Smooth muscle cell (in vitro differentiated cells): Measurements from ENCODE around the gene PPP1R1C. TPM values are rescaled to one million over a fixed set of nuclear protein-coding genes. Genes with fewer than 3 reads are reported as not detected.

Source experiments
- DNase-seq: peaks from one replicate; lab custom pipeline; 2025; ENCODE audit not compliant: unreplicated experiment; lab: John Stamatoyannopoulos, UW
- H2AFZ ChIP-seq: fragments of 200-600 bp; sonication (generic); 2 replicates; pipeline ENCODE4 v1.6.0; 2016; ENCODE audit warnings: antibody characterized with exemption, low read depth, mild to moderate bottlenecking
- H3F3A ChIP-seq: fragments of 200-600 bp; sonication (generic); 2 replicates; pipeline ENCODE4 v1.6.0; 2017; ENCODE audit warnings: antibody characterized with exemption, low read depth
- H3K27ac ChIP-seq: fragments of 200-600 bp; sonication (generic); 2 replicates; pipeline ENCODE4 v1.5.1; 2016; ENCODE audit warnings: low read depth, mild to moderate bottlenecking
- H3K27me3 ChIP-seq: fragments of 200-600 bp; sonication (generic); 2 replicates; pipeline ENCODE4 v1.6.1; 2016; ENCODE audit warnings: low read depth, mild to moderate bottlenecking
- H3K36me3 ChIP-seq: fragments of 200-600 bp; sonication (generic); 2 replicates; pipeline ENCODE4 v1.5.1; 2016; ENCODE audit warnings: low read depth
- H3K4me1 ChIP-seq: fragments of 200-600 bp; sonication (generic); 2 replicates; pipeline ENCODE4 v1.5.1; 2016; ENCODE audit warnings: low read depth
- H3K4me2 ChIP-seq: fragments of 200-600 bp; sonication (generic); 2 replicates; pipeline ENCODE4 v1.6.0; 2016; ENCODE audit warnings: mild to moderate bottlenecking
- H3K4me3 ChIP-seq: fragments of 200-600 bp; sonication (generic); 2 replicates; pipeline ENCODE4 v1.5.1; 2016; ENCODE audit warnings: mild to moderate bottlenecking
- H3K79me2 ChIP-seq: fragments of 200-600 bp; sonication (generic); 2 replicates; pipeline ENCODE4 v1.6.0; 2016; ENCODE audit warnings: low read depth, mild to moderate bottlenecking
- H3K9ac ChIP-seq: fragments of 200-600 bp; sonication (generic); 2 replicates; pipeline ENCODE4 v1.6.0; 2016; ENCODE audit warnings: low read depth
- H3K9me3 ChIP-seq: fragments of 200-600 bp; sonication (generic); replicated peaks from 2 replicates; pipeline ENCODE4 v1.5.1; 2016; ENCODE audit warnings: low read depth
- H4K20me1 ChIP-seq: fragments of 200-600 bp; sonication (generic); 2 replicates; pipeline ENCODE4 v1.6.0; 2016; ENCODE audit warnings: low read depth
- WGBS: methylation state at CpG from one replicate; pipeline ENCODE4 v1.1.7; 2016; ENCODE audit warnings: low lambda C conversion rate; 5-methylcytosine and 5-hydroxymethylcytosine counted together
- polyA plus RNA-seq: library from polyadenylated mRNA; unstranded; fragments of >200 nt; fragmentation: Nextera tagmentation; extraction: Ambion mirVana; gene quantifications from 2 replicates; pipeline ENCODE4 v1.2.1, GENCODE V29; 2016
- total RNA-seq: library from RNA; depleted of rRNA; stranded (reverse); fragments of >200 nt; gene quantifications from 2 replicates; pipeline ENCODE4 v1.2.3, GENCODE V29; 2014
- TF ChIP-seq, protein P1 (sequence below): fragments of 200-600 bp; sonication (generic); IDR thresholded peaks from 2 replicates; pipeline ENCODE4 v1.5.1; 2017; ENCODE audit warnings: borderline replicate concordance, mild to moderate bottlenecking, antibody characterized with exemption; ENCODE audit not compliant: insufficient read depth, poor library complexity, severe bottlenecking

The PPP1R1C gene
- total and polyA plus RNA-seq, 2 experiments from 2014 or later = 2.3 to 3.3 TPM

DNA sequence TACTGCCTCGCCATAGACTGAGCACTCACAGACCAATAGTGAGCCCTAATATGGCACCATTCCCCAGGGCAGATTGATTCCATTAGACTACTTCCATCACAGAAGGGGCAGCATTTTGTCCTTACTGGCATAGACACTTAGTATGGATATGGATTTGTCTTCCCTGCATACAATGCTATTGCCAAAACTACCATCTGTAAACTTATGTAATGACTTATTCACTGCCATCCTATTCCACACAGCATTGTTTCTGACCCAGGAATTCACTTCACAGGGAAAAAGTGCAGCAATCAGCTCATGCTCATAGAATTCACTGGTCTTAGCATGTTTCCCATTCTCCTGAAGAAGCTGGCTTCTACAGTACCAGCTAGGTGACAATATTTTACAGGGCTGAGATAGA is 179.0 kb downstream of the PPP1R1C start:
- no peak overlapping the region for H3K4me3 ChIP-seq
- no peak overlapping the region for H3K4me2 ChIP-seq
- WGBS = 71% methylated on average over 1 of the region's 1 CpG
- no peaks in the 10 kb centered on the region for H4K20me1 ChIP-seq
- H3K36me3 ChIP-seq = no peaks in the 10 kb centered on the region
- H3K9ac ChIP-seq = no peak overlapping the region
- no peak overlapping the region for H3K27ac ChIP-seq
- no peak for DNase-seq
- no peaks in the 10 kb centered on the region for H3K79me2 ChIP-seq
- H3K9me3 ChIP-seq = no peaks in the 10 kb centered on the region
- no peaks in the 10 kb centered on the region for H3F3A ChIP-seq
- TF ChIP-seq, protein P1, sequence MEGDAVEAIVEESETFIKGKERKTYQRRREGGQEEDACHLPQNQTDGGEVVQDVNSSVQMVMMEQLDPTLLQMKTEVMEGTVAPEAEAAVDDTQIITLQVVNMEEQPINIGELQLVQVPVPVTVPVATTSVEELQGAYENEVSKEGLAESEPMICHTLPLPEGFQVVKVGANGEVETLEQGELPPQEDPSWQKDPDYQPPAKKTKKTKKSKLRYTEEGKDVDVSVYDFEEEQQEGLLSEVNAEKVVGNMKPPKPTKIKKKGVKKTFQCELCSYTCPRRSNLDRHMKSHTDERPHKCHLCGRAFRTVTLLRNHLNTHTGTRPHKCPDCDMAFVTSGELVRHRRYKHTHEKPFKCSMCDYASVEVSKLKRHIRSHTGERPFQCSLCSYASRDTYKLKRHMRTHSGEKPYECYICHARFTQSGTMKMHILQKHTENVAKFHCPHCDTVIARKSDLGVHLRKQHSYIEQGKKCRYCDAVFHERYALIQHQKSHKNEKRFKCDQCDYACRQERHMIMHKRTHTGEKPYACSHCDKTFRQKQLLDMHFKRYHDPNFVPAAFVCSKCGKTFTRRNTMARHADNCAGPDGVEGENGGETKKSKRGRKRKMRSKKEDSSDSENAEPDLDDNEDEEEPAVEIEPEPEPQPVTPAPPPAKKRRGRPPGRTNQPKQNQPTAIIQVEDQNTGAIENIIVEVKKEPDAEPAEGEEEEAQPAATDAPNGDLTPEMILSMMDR = no peak
- H2AFZ ChIP-seq = no peak overlapping the region
- H3K4me1 ChIP-seq = no peaks in the 10 kb centered on the region
- no peaks in the 10 kb centered on the region for H3K27me3 ChIP-seq

DNA sequence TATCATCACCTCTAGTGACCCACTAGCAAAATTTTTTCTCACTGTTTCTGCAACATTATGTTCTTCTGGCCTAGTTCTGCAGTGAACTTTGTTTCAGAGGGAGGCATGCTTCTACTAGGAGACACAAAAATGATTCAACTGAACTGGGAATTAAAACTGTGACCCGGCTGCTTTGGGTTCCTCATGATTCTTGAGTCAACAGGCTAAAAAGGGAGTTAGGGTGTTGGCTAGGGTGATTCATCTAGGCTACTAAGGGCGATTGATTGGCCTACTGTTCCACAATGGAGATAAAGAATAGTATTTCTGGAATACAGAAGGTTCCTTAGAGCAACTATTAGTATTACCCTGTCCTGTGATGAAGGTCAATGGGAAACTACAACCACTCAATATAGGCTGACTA is 179.5 kb downstream of the PPP1R1C start:
- H4K20me1 ChIP-seq = no peaks in the 10 kb centered on the region
- no peaks in the 10 kb centered on the region for H3F3A ChIP-seq
- no peak overlapping the region for H3K4me3 ChIP-seq
- H2AFZ ChIP-seq = no peak overlapping the region
- no peak overlapping the region for H3K9ac ChIP-seq
- no peak overlapping the region for H3K27ac ChIP-seq
- no peak overlapping the region for H3K4me2 ChIP-seq
- no peaks in the 10 kb centered on the region for H3K36me3 ChIP-seq
- TF ChIP-seq, protein P1 = no peak
- H3K4me1 ChIP-seq = no peaks in the 10 kb centered on the region
- no peaks in the 10 kb centered on the region for H3K9me3 ChIP-seq
- no peak for DNase-seq
- 90% methylated on average over 2 of the region's 2 CpGs for WGBS
- H3K27me3 ChIP-seq = no peaks in the 10 kb centered on the region
- H3K79me2 ChIP-seq = no peaks in the 10 kb centered on the region

DNA sequence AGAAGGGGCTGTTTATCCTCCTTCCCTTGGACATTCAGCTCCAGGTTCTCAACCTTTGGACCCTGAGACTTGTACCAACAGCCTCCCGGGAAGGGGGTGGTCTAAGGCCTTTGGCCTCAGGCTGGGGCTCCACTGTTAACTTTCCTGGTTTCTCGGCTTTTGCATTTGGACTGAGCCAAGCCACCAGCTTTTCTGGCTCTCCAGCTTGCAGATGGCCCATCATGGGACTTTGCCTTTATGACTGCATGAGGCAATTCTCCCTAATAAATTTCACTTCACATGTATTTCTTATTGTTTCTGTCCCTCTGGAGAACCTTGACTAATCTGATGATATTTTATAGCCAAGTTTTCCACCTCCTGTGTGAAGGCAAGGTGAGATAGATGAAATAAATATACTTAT is 180.8 kb downstream of the PPP1R1C start:
- 95% methylated on average over 2 of the region's 2 CpGs for WGBS
- H3K4me1 ChIP-seq = no peaks in the 10 kb centered on the region
- H3K27ac ChIP-seq = no peak overlapping the region
- no peaks in the 10 kb centered on the region for H4K20me1 ChIP-seq
- TF ChIP-seq, protein P1 = no peak
- DNase-seq = no peak
- H3K27me3 ChIP-seq = no peaks in the 10 kb centered on the region
- H3F3A ChIP-seq = no peaks in the 10 kb centered on the region
- no peak overlapping the region for H3K4me3 ChIP-seq
- no peaks in the 10 kb centered on the region for H3K9me3 ChIP-seq
- no peaks in the 10 kb centered on the region for H3K79me2 ChIP-seq
- no peak overlapping the region for H3K9ac ChIP-seq
- no peak overlapping the region for H2AFZ ChIP-seq
- H3K36me3 ChIP-seq = no peaks in the 10 kb centered on the region
- no peak overlapping the region for H3K4me2 ChIP-seq

DNA sequence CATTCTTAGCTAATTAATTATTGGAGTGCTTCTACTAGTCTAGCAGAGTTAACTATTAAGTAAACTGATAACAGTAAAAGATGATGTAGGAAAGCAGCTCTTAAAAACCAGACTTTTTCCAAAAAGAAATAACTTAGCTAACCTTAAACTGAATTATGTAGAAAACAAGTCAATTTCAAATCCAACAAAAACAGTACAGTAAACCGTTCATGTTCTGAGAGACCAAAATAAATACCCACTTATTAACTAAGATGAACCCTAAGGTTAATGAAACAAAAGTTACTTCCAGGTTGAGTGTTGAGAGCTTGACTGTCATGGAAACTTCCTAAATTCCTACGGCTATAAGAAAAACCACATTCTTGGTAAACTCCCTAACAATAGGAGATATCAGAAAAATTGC is 181.2 kb downstream of the PPP1R1C start:
- Histone ChIP-seq H3K4me1 (no peaks in the 10 kb centered on the region), H4K20me1 (no peaks in the 10 kb centered on the region), H3K4me2 (no peak overlapping the region), H3K27me3 (no peaks in the 10 kb centered on the region), H3K9ac (no peak overlapping the region), H3F3A (no peaks in the 10 kb centered on the region), H3K36me3 (no peaks in the 10 kb centered on the region), H3K4me3 (no peak overlapping the region), H2AFZ (no peak overlapping the region), H3K27ac (no peak overlapping the region), H3K79me2 (no peaks in the 10 kb centered on the region), H3K9me3 (no peaks in the 10 kb centered on the region)
- 87% methylated on average over 2 of the region's 2 CpGs for WGBS
- TF ChIP-seq, protein P1 = no peak
- no peak for DNase-seq
